ENCODE data around the gene KIF12. TPM values are rescaled to one million over a fixed set of nuclear protein-coding genes. Genes with fewer than 3 reads are reported as not detected.

KIF12 gene
- total and polyA plus RNA-seq, 2 of the 13 experiments (the other 11 are each of a cell fraction or from before 2014, with no cell fraction given) = 1.8 to 12.5 TPM

- TF ChIP-seq FOXP1 (IDR thresholded peaks at IDR 0.05) = no peak
- no peak for TF ChIP-seq FOXP1 (CRISPR knock-in tag; IDR thresholded peaks at IDR 0.05)
- peak; percentile 32; the same call in 1 of the 2 replicates for TF ChIP-seq ARID4A (CRISPR knock-in tag; IDR thresholded peaks at IDR 0.05; ENCODE audit: borderline replicate concordance)
- TF ChIP-seq HNRNPUL1 (IDR thresholded peaks at IDR 0.05; ENCODE audit: low read depth, low read length) = no peak
- 0 out of 2 replicates have a peak, but pooled peaks have one; percentile 14 for TF ChIP-seq IRX3 (CRISPR knock-in tag; IDR thresholded peaks at IDR 0.05; ENCODE audit: borderline replicate concordance, low read depth)
- TF ChIP-seq POLR2AphosphoS5 (IDR thresholded peaks at IDR 0.05; ENCODE audit: low read depth, low read length) = 0 out of 2 replicates have a peak, but pooled peaks have one; percentile 21
- no peak for TF ChIP-seq ZMAT5 (CRISPR knock-in tag; IDR thresholded peaks at IDR 0.05; ENCODE audit: borderline replicate concordance, low read depth)
- TF ChIP-seq SAP130 (CRISPR knock-in tag; IDR thresholded peaks at IDR 0.05; ENCODE audit: low read depth) = peak; percentile 60
- TF ChIP-seq FOXK1 (CRISPR knock-in tag; IDR thresholded peaks at IDR 0.05; ENCODE audit: borderline replicate concordance, low read depth) = peak; percentile 17; the same call in 1 of the 2 replicates
- no peak for TF ChIP-seq CCAR2 (optimal IDR thresholded peaks at IDR 0.05; ENCODE audit: low read depth, low read length)
- peak in 1 of 2 experiments; percentile 15; a peak in 1 of 4 replicates for TF ChIP-seq HMGXB4 (CRISPR knock-in tag; IDR thresholded peaks at IDR 0.05; ENCODE audit: borderline replicate concordance in 1 of 2, low read depth in 1 of 2)
- TF ChIP-seq KDM2A (CRISPR knock-in tag; IDR thresholded peaks at IDR 0.05; ENCODE audit: borderline replicate concordance, low read depth) = 0 out of 2 replicates have a peak, but pooled peaks have one; percentile 31
- no peak for TF ChIP-seq MAX (IDR thresholded peaks at IDR 0.05)
- TF ChIP-seq ZMYM3 (CRISPR knock-in tag; IDR thresholded peaks at IDR 0.05) = peak; percentile 96
- peak; percentile 50; the same call in 1 of the 2 replicates for TF ChIP-seq MYC (CRISPR knock-in tag; IDR thresholded peaks at IDR 0.05; ENCODE audit: borderline replicate concordance)
- TF ChIP-seq ZNF503 (CRISPR knock-in tag; IDR thresholded peaks at IDR 0.05) = no peak
- no peak for TF ChIP-seq MXD3 (CRISPR knock-in tag; IDR thresholded peaks at IDR 0.05)
- 0 out of 2 replicates have a peak, but pooled peaks have one; percentile 1 for TF ChIP-seq GFI1 (CRISPR knock-in tag; IDR thresholded peaks at IDR 0.05; ENCODE audit: borderline replicate concordance)
- TF ChIP-seq ADNP (CRISPR knock-in tag; IDR thresholded peaks at IDR 0.05) = peak; percentile 78
Measured at GRCh38 chr9:114119242-114120191, 20.4 kb upstream of the KIF12 start (continued).
